Testis (tissue), 3 donors: Measurements from ENCODE around the gene SLC6A6. TPM values are rescaled to one million over a fixed set of nuclear protein-coding genes. Genes with fewer than 3 reads are reported as not detected.

ENCODE experiments used
- DNase-seq: peaks from one replicate; pipeline ENCODE4 v3.0.0-alpha.2; 2019
- H3K27ac ChIP-seq, 2 donors: fragments of 200-600 bp; sonication (generic); one replicate each; pipeline ENCODE4 v1.5.1; 2019
- H3K27me3 ChIP-seq: fragments of 200-600 bp; sonication (generic); one replicate; pipeline ENCODE4 v1.5.1; 2019
- H3K36me3 ChIP-seq: fragments of 200-600 bp; sonication (generic); one replicate; pipeline ENCODE4 v1.5.1; 2017; ENCODE audit warnings: low read depth; ENCODE audit errors: missing control alignments
- H3K4me1 ChIP-seq: fragments of 200-600 bp; sonication (generic); one replicate; pipeline ENCODE4 v1.5.1; 2019
- H3K4me3 ChIP-seq, 2 donors: fragments of 200-600 bp; sonication (generic); one replicate each; pipeline ENCODE4 v1.5.1; 2017 to 2019
- H3K9me3 ChIP-seq: fragments of 200-600 bp; sonication (generic); one replicate; pipeline ENCODE4 v1.5.1; 2017
- POLR2A ChIP-seq: fragments of 450-650 bp; IDR thresholded peaks from one replicate; pipeline ENCODE4 v1.6.1; 2017; ENCODE audit warnings: antibody characterized with exemption, mild to moderate bottlenecking, moderate library complexity
- WGBS, 2 donors: methylation state at CpG; one replicate each; pipeline ENCODE4 v1.1.5; 2018; 5-methylcytosine and 5-hydroxymethylcytosine counted together
- intact Hi-C: fragments of 100-400 bp; cut with DNase I; formaldehyde crosslinking; loops from one replicate; pipeline ENCODE4 v1.15.1; 2023; ENCODE audit warnings: low total_unique reads
- polyA plus RNA-seq: library from polyadenylated mRNA; stranded (reverse); fragments of 350-450 nt; fragmentation: Illumina TruSeq; extraction: RNeasy Lipid Tissue Mini Kit (QIAGEN cat#74804); gene quantifications from one replicate; pipeline ENCODE4 v1.2.3, GENCODE V29; 2014; ENCODE audit warnings: low read depth, low replicate concordance; ENCODE audit not compliant: insufficient read depth
- total RNA-seq, 2 donors: library from RNA; depleted of rRNA; stranded (reverse); fragments of >200 nt; gene quantifications; one replicate each; pipeline ENCODE4 v1.2.3, GENCODE V29; 2016
- TF ChIP-seq, protein P1 (sequence below), 3 experiments: fragments of 450-650 bp in 2 of 3; fragments of 200-600 bp in 1 of 3; sonication (generic) in 1 of 3; IDR thresholded peaks; one replicate each; pipeline ENCODE4 v1.5.1; 2016 to 2019; ENCODE audit warnings: antibody characterized with exemption in 3 of 3, mild to moderate bottlenecking in 2 of 3, moderate library complexity in 1 of 3

The SLC6A6 gene
- total and polyA plus RNA-seq, 3 donors from 2014 or later: 9.7 to 14.9 (median 13.7) TPM

- TF ChIP-seq POLR2A: no peak
- TF ChIP-seq, protein P1, sequence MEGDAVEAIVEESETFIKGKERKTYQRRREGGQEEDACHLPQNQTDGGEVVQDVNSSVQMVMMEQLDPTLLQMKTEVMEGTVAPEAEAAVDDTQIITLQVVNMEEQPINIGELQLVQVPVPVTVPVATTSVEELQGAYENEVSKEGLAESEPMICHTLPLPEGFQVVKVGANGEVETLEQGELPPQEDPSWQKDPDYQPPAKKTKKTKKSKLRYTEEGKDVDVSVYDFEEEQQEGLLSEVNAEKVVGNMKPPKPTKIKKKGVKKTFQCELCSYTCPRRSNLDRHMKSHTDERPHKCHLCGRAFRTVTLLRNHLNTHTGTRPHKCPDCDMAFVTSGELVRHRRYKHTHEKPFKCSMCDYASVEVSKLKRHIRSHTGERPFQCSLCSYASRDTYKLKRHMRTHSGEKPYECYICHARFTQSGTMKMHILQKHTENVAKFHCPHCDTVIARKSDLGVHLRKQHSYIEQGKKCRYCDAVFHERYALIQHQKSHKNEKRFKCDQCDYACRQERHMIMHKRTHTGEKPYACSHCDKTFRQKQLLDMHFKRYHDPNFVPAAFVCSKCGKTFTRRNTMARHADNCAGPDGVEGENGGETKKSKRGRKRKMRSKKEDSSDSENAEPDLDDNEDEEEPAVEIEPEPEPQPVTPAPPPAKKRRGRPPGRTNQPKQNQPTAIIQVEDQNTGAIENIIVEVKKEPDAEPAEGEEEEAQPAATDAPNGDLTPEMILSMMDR (IDR thresholded peaks at IDR 0.05): no peak
- no peaks in the 10 kb centered on the region for H3K9me3 ChIP-seq
- H3K4me1 ChIP-seq: no peaks in the 10 kb centered on the region
- no peak overlapping the region for H3K4me3 ChIP-seq
- 96 to 97% methylated on average over 8 of the region's 8 CpGs for WGBS, 2 donors
- H3K27ac ChIP-seq: no peak overlapping the region
- no peaks in the 10 kb centered on the region for H3K36me3 ChIP-seq
- no peaks in the 10 kb centered on the region for H3K27me3 ChIP-seq
- intact Hi-C loops: no loop called here
- DNase-seq: no peak
Measured at GRCh38 chr3:14433106-14433505, 30.7 kb downstream of the SLC6A6 start.

GRCh38 chr3:14434126-14434497 is 31.7 kb downstream of the SLC6A6 start:
- no peak overlapping the region for H3K4me3 ChIP-seq
- no peak for TF ChIP-seq POLR2A
- TF ChIP-seq, protein P1 (IDR thresholded peaks at IDR 0.05): no peak
- no peak for DNase-seq
- no peaks in the 10 kb centered on the region for H3K9me3 ChIP-seq
- H3K27me3 ChIP-seq: no peaks in the 10 kb centered on the region
- peaks cover 4% of the 10 kb centered on the region for H3K4me1 ChIP-seq
- no peak overlapping the region for H3K27ac ChIP-seq
- 81 to 92% methylated on average over 4 of the region's 4 CpGs for WGBS, 2 donors
- intact Hi-C loops: no loop called here
- no peaks in the 10 kb centered on the region for H3K36me3 ChIP-seq

DNA sequence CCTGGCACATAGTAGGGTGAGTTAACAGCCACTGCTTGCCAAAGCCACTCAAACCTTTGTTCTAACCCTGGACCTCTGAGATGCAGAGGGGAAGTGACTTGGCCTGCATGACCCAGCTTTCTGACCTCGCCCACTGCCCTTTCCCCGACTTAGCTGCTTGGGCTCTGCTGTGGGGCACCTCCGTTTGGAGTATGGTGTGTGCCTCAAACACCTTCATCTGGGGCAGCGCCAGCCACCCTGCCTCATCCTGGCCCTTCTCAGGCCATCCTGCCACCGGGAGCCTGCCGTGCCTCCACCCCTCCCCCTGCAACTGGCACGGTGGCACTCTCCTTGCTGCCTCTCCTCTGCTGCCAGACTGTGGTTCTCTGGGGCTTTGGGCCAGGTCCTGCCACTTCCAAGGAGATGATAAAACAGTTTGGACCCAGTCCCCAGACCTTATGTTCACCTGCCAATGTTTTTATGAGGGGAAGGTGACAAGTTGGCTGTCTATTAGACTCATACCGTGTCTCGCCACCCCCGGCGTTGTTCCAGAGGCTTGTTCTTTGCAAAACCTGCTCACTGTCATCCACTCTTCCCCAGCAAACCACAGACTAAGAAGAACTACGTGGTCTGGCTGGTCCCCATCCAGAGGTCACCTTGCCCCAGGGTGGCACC is 32.2 kb downstream of the SLC6A6 start:
- Histone ChIP-seq H3K4me1 (peaks cover 8% of the 10 kb centered on the region), H3K4me3 (no peak overlapping the region), H3K9me3 (no peaks in the 10 kb centered on the region), H3K27ac (no peak overlapping the region), H3K36me3 (no peaks in the 10 kb centered on the region), H3K27me3 (no peaks in the 10 kb centered on the region)
- intact Hi-C loops: no loop called here
- WGBS, 2 donors: 76 to 80% methylated on average over 11 to 12 of the region's 12 CpGs
- no peak for DNase-seq
- TF ChIP-seq POLR2A: no peak
- TF ChIP-seq, protein P1 (IDR thresholded peaks at IDR 0.05): no peak

GRCh38 chr3:14435175-14436014 is 33.0 kb downstream of the SLC6A6 start:
- DNase-seq: no peak
- TF ChIP-seq, protein P1 (IDR thresholded peaks at IDR 0.05): no peak
- no peak for TF ChIP-seq POLR2A
- H3K36me3 ChIP-seq: no peaks in the 10 kb centered on the region
- 74 to 86% methylated on average over 18 of the region's 18 CpGs for WGBS, 2 donors
- H3K27me3 ChIP-seq: no peaks in the 10 kb centered on the region
- H3K4me1 ChIP-seq: peaks cover 14% of the 10 kb centered on the region
- H3K9me3 ChIP-seq: no peaks in the 10 kb centered on the region
- intact Hi-C loops: no loop called here
- no peak overlapping the region for H3K27ac ChIP-seq
- H3K4me3 ChIP-seq: no peak overlapping the region
